ENCODE results near the gene LDHD.
"Not testable (repeated sequence)": the region's sequence is repeated elsewhere in the genome, so short reads cannot be mapped to it uniquely, and the experiment has no call there.

- not testable (repeated sequence) for TF ChIP-seq CTCF (conservative IDR thresholded peaks at IDR 0.05 in 1 of 2, IDR thresholded peaks at IDR 0.05 in 1 of 2; ENCODE audit: extremely low read depth in 1 of 2, insufficient read depth in 1 of 2, low read depth in 1 of 2, low read length in 2 of 2); EZH2 (IDR thresholded peaks at IDR 0.05; ENCODE audit: borderline replicate concordance, low read length)
Observed at GRCh38 chr16:75090899-75091298, 25.7 kb downstream of the LDHD start.

All from mammary epithelial cell (primary cell).